Measurements from ENCODE around the gene PTPRN2. TPM values are rescaled to one million over a fixed set of nuclear protein-coding genes. Genes with fewer than 3 reads are reported as not detected.

Gene PTPRN2
- total and polyA plus RNA-seq, 7 donors, result 0.47 to 0.82 (median 0.51) TPM

- TF ChIP-seq CTCF (IDR thresholded peaks at IDR 0.05), result no peak
- ATAC-seq, result no peak
- Histone ChIP-seq H3K27me3 (ENCODE audit: insufficient read depth in 3 of 3, low read length in 2 of 3) (peaks cover 0 to 4% (median 0%) of the 10 kb centered on the region in 3 donors), H3K9me3 (no peaks in the 10 kb centered on the region), H3K4me1 (no peaks in the 10 kb centered on the region), H3K36me3 (ENCODE audit: insufficient read depth in 1 of 2, low read depth in 1 of 2) (no peaks in the 10 kb centered on the region), H3K4me3 (no peak overlapping the region), H3K27ac (no peak overlapping the region)
- intact Hi-C loops (cut with DNase I), result no loop called here
- WGBS, 3 donors, result 49 to 58% (median 56%) methylated on average over 16 of the region's 16 CpGs
- no peak for DNase-seq
Observed at GRCh38 chr7:158414486-158414961, 173.1 kb downstream of the PTPRN2 start.

GRCh38 chr7:158414002-158414401, 173.6 kb downstream of the PTPRN2 start:
- peaks cover 0 to 4% (median 0%) of the 10 kb centered on the region in 3 donors for H3K27me3 ChIP-seq (ENCODE audit: insufficient read depth in 3 of 3, low read length in 2 of 3)
- 66 to 74% (median 69%) methylated on average over 11 of the region's 11 CpGs for WGBS, 3 donors
- no peak overlapping the region for H3K27ac ChIP-seq
- no peak for TF ChIP-seq CTCF (IDR thresholded peaks at IDR 0.05)
- ATAC-seq (no peak), DNase-seq (no peak)
- H3K4me3 ChIP-seq, result no peak overlapping the region
- no peaks in the 10 kb centered on the region for H3K4me1 ChIP-seq
- no peaks in the 10 kb centered on the region for H3K9me3 ChIP-seq
- no peaks in the 10 kb centered on the region for H3K36me3 ChIP-seq (ENCODE audit: insufficient read depth in 1 of 2, low read depth in 1 of 2)
- intact Hi-C loops (cut with DNase I), result no loop called here

- intact Hi-C loops (cut with DNase I), result no loop called here
- WGBS, 3 donors, result 84 to 88% (median 87%) methylated on average over 24 of the region's 24 CpGs
- Histone ChIP-seq H3K27me3 (ENCODE audit: insufficient read depth in 3 of 3, low read length in 2 of 3) (peaks cover 0 to 4% (median 0%) of the 10 kb centered on the region in 3 donors), H3K36me3 (ENCODE audit: insufficient read depth in 1 of 2, low read depth in 1 of 2) (no peaks in the 10 kb centered on the region), H3K4me1 (no peaks in the 10 kb centered on the region), H3K9me3 (no peaks in the 10 kb centered on the region), H3K27ac (no peak overlapping the region), H3K4me3 (no peak overlapping the region)
- no peak for TF ChIP-seq CTCF (IDR thresholded peaks at IDR 0.05)
- no peak for ATAC-seq
- DNase-seq, result no peak
Observed at GRCh38 chr7:158411232-158411950, 176.2 kb downstream of the PTPRN2 start.

- ATAC-seq (no peak), DNase-seq (no peak)
- TF ChIP-seq CTCF (IDR thresholded peaks at IDR 0.05), result no peak
- H3K27me3 ChIP-seq (ENCODE audit: insufficient read depth in 3 of 3, low read length in 2 of 3), result peaks cover 0 to 4% (median 0%) of the 10 kb centered on the region in 3 donors
- H3K27ac ChIP-seq, result no peak overlapping the region
- no peaks in the 10 kb centered on the region for H3K9me3 ChIP-seq
- H3K4me1 ChIP-seq, result no peaks in the 10 kb centered on the region
- 73 to 78% (median 73%) methylated on average over 11 to 12 of the region's 12 CpGs for WGBS, 3 donors
- intact Hi-C loops (cut with DNase I), result no loop called here
- H3K36me3 ChIP-seq (ENCODE audit: insufficient read depth in 1 of 2, low read depth in 1 of 2), result no peaks in the 10 kb centered on the region
- H3K4me3 ChIP-seq, result no peak overlapping the region
Observed at GRCh38 chr7:158410720-158411119, 176.9 kb downstream of the PTPRN2 start.

All from psoas muscle (tissue), 8 donors.